Smooth muscle cell (in vitro differentiated cells): Measurements from ENCODE around the gene MAEA. TPM values are rescaled to one million over a fixed set of nuclear protein-coding genes. Genes with fewer than 3 reads are reported as not detected.

Source experiments
- DNase-seq: peaks from one replicate; lab custom pipeline; 2025; ENCODE audit not compliant: unreplicated experiment; lab: John Stamatoyannopoulos, UW
- H2AFZ ChIP-seq: fragments of 200-600 bp; sonication (generic); 2 replicates; pipeline ENCODE4 v1.6.0; 2016; ENCODE audit warnings: antibody characterized with exemption, low read depth, mild to moderate bottlenecking
- H3F3A ChIP-seq: fragments of 200-600 bp; sonication (generic); 2 replicates; pipeline ENCODE4 v1.6.0; 2017; ENCODE audit warnings: antibody characterized with exemption, low read depth
- H3K27ac ChIP-seq: fragments of 200-600 bp; sonication (generic); 2 replicates; pipeline ENCODE4 v1.5.1; 2016; ENCODE audit warnings: low read depth, mild to moderate bottlenecking
- H3K27me3 ChIP-seq: fragments of 200-600 bp; sonication (generic); 2 replicates; pipeline ENCODE4 v1.6.1; 2016; ENCODE audit warnings: low read depth, mild to moderate bottlenecking
- H3K36me3 ChIP-seq: fragments of 200-600 bp; sonication (generic); 2 replicates; pipeline ENCODE4 v1.5.1; 2016; ENCODE audit warnings: low read depth
- H3K4me1 ChIP-seq: fragments of 200-600 bp; sonication (generic); 2 replicates; pipeline ENCODE4 v1.5.1; 2016; ENCODE audit warnings: low read depth
- H3K4me2 ChIP-seq: fragments of 200-600 bp; sonication (generic); 2 replicates; pipeline ENCODE4 v1.6.0; 2016; ENCODE audit warnings: mild to moderate bottlenecking
- H3K4me3 ChIP-seq: fragments of 200-600 bp; sonication (generic); 2 replicates; pipeline ENCODE4 v1.5.1; 2016; ENCODE audit warnings: mild to moderate bottlenecking
- H3K79me2 ChIP-seq: fragments of 200-600 bp; sonication (generic); 2 replicates; pipeline ENCODE4 v1.6.0; 2016; ENCODE audit warnings: low read depth, mild to moderate bottlenecking
- H3K9ac ChIP-seq: fragments of 200-600 bp; sonication (generic); 2 replicates; pipeline ENCODE4 v1.6.0; 2016; ENCODE audit warnings: low read depth
- H3K9me3 ChIP-seq: fragments of 200-600 bp; sonication (generic); replicated peaks from 2 replicates; pipeline ENCODE4 v1.5.1; 2016; ENCODE audit warnings: low read depth
- H4K20me1 ChIP-seq: fragments of 200-600 bp; sonication (generic); 2 replicates; pipeline ENCODE4 v1.6.0; 2016; ENCODE audit warnings: low read depth
- CTCF ChIP-seq: fragments of 200-600 bp; sonication (generic); IDR thresholded peaks from 2 replicates; pipeline ENCODE4 v1.5.1; 2017; ENCODE audit warnings: borderline replicate concordance, mild to moderate bottlenecking, antibody characterized with exemption; ENCODE audit not compliant: insufficient read depth, poor library complexity, severe bottlenecking
- WGBS: methylation state at CpG from one replicate; pipeline ENCODE4 v1.1.7; 2016; ENCODE audit warnings: low lambda C conversion rate; 5-methylcytosine and 5-hydroxymethylcytosine counted together
- polyA plus RNA-seq: library from polyadenylated mRNA; unstranded; fragments of >200 nt; fragmentation: Nextera tagmentation; extraction: Ambion mirVana; gene quantifications from 2 replicates; pipeline ENCODE4 v1.2.1, GENCODE V29; 2016
- total RNA-seq: library from RNA; depleted of rRNA; stranded (reverse); fragments of >200 nt; gene quantifications from 2 replicates; pipeline ENCODE4 v1.2.3, GENCODE V29; 2014

MAEA gene
- total and polyA plus RNA-seq, 2 experiments from 2014 or later: 48.0 to 48.2 TPM

GRCh38 chr4:1365271-1366178, 75.8 kb downstream of the MAEA start:
- WGBS: 85% methylated on average over 25 of the region's 25 CpGs
- H2AFZ ChIP-seq: no peak overlapping the region
- TF ChIP-seq CTCF: no peak

DNA sequence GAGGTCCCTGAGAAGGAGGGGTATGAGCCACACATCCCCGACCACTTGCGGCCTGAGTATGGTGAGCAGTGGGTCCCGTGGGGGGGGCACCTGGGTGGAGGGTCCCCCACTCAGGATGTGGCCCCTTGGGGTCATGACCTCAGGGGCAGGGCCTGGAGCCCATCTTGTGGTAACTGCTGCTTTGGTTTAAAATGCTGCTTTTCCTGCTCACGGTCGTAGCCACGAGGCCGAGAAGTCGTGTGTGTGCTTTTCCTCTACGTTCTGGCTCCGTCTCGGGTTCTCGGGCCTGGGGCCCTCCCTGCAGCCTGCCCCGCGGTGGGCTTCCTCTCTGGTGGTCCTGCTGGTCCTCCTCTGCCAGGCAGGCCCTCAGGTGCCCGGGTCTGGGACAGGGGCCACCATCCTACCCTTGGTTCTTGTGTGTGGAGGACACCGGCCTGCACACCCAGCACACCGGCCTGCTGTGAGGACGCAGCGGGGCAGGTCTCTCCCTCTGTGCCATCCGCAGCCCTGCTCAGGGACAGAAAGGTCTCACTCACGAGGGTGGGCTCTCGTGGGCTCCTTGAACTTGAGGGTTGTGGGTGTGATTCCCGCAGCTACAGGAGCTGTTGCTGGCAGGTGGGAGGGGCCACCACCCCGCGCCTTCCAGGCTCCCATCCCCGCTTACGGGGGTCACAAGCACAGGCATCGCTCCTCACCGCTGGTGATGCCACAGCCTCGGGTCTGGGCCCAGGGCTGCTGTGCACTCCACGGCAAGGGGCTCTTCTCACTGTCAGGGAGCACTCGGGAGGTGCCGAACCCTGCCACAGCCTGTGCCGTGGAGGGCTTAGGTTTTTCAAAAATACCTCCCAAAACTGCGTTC, 76.9 kb downstream of the MAEA start:
- Histone ChIP-seq H3F3A (no peaks in the 10 kb centered on the region), H3K79me2 (no peaks in the 10 kb centered on the region), H2AFZ (no peak overlapping the region), H3K9me3 (no peaks in the 10 kb centered on the region), H3K27ac (no peak overlapping the region), H3K4me1 (no peaks in the 10 kb centered on the region), H3K4me3 (no peak overlapping the region), H3K9ac (no peak overlapping the region), H3K4me2 (no peak overlapping the region), H3K27me3 (no peaks in the 10 kb centered on the region), H3K36me3 (no peaks in the 10 kb centered on the region), H4K20me1 (peaks cover 31% of the 10 kb centered on the region)
- TF ChIP-seq CTCF: no peak
- no peak for DNase-seq
- 96% methylated on average over 35 of the region's 35 CpGs for WGBS

More at GRCh38 chr4:1365271-1366178, 75.8 kb downstream of the MAEA start:
- Histone ChIP-seq H3K36me3 (no peaks in the 10 kb centered on the region), H3K79me2 (no peaks in the 10 kb centered on the region), H3F3A (no peaks in the 10 kb centered on the region), H4K20me1 (peaks cover 40% of the 10 kb centered on the region), H3K4me2 (no peak overlapping the region), H3K27me3 (no peaks in the 10 kb centered on the region), H3K9ac (no peak overlapping the region), H3K9me3 (no peaks in the 10 kb centered on the region), H3K27ac (no peak overlapping the region), H3K4me3 (no peak overlapping the region), H3K4me1 (no peaks in the 10 kb centered on the region)
- DNase-seq: no peak

DNA sequence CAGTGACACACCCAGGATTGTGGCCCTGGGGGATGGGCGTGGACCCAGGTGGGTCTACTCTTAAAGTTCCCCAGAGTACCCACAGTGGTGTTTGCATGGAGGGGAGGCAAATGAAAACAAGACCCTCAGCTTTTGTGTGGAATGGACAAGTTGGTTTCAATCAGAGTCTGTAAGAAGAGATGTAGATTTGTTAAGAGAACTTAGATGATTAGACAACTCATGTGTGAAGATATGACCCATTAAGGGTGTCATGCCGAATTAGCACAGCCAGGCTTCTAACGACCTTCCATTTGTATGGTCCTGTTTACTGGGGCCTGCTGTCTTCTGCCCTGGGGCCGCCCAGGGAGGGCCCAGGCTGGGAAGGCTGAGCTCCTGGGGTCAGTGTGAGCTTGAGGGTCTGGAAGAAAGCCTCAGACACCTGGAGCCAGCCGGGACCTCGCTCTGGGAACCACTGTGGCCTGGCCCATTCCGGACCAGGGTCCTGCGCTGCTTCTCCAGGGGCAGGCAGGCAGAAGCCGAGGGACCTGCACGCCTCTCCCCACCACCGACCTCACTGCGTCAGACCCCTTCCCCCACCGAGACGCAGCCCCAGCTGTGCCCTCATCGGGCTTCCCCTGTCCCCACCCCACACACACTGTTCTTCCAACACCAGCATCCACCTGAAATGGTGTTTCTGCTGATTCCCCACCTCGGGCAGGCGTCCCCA, 77.7 kb downstream of the MAEA start:
- Histone ChIP-seq H3K4me2 (no peak overlapping the region), H3F3A (no peaks in the 10 kb centered on the region), H3K9ac (no peak overlapping the region), H4K20me1 (peaks cover 24% of the 10 kb centered on the region), H2AFZ (no peak overlapping the region), H3K4me3 (no peak overlapping the region), H3K4me1 (no peaks in the 10 kb centered on the region), H3K27ac (no peak overlapping the region), H3K27me3 (no peaks in the 10 kb centered on the region), H3K36me3 (no peaks in the 10 kb centered on the region), H3K9me3 (no peaks in the 10 kb centered on the region), H3K79me2 (no peaks in the 10 kb centered on the region)
- no peak for DNase-seq
- TF ChIP-seq CTCF: no peak
- 96% methylated on average over 13 of the region's 17 CpGs for WGBS
